Measurements from ENCODE around the gene ATP6AP2.
"Not testable (repeated sequence)": the region's sequence is repeated elsewhere in the genome, so short reads cannot be mapped to it uniquely, and the experiment has no call there.

The ATP6AP2 gene

DNA sequence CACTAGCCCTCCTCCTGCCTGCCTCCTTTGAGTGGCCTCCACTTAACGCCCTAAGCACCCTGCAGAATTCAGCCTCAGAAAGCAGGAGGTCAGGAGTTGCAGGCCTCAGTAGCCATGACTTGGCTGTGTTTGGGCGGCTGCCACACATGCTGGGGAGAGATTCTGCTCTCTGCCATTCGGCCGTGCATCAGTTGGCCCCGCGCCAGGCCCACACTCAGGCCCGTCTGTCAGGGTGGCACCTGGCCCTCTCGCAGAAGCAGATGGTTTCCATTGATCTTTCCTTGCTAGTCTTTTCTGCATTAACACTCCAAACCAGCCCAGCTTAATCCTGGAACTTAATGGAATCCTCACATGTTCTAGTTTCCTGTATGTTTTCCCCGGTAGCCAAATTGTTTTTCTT, 30.7 kb upstream of the ATP6AP2 start:
- Histone ChIP-seq H3K4me3 (ENCODE audit: low read length) (no peak overlapping the region), H3K4me1 (ENCODE audit: control insufficient read depth, low read depth, low read length) (no peaks in the 10 kb centered on the region), H3K9ac (ENCODE audit: low read length) (no peak overlapping the region), H3K27ac (ENCODE audit: low read length) (no peak overlapping the region), H3K9me3 (ENCODE audit: control insufficient read depth, low read depth, low read length) (no peaks in the 10 kb centered on the region), H3K36me3 (ENCODE audit: control insufficient read depth, low read depth, low read length) (no peaks in the 10 kb centered on the region), H3K27me3 (ENCODE audit: control insufficient read depth, insufficient read depth, low read length) (no peaks in the 10 kb centered on the region)

GRCh38 chrX:40552768-40553167, 28.0 kb upstream of the ATP6AP2 start:
- H3K9ac ChIP-seq (ENCODE audit: low read length): no peak overlapping the region
- no peak overlapping the region for H3K4me3 ChIP-seq (ENCODE audit: low read length)
- H3K36me3 ChIP-seq (ENCODE audit: control insufficient read depth, low read depth, low read length): no peaks in the 10 kb centered on the region
- H3K4me1 ChIP-seq (ENCODE audit: control insufficient read depth, low read depth, low read length): no peaks in the 10 kb centered on the region
- H3K27ac ChIP-seq (ENCODE audit: low read length): no peak overlapping the region
- H3K27me3 ChIP-seq (ENCODE audit: control insufficient read depth, insufficient read depth, low read length): no peaks in the 10 kb centered on the region
- no peaks in the 10 kb centered on the region for H3K9me3 ChIP-seq (ENCODE audit: control insufficient read depth, low read depth, low read length)

GRCh38 chrX:40558590-40558989, 22.2 kb upstream of the ATP6AP2 start:
- Histone ChIP-seq H3K36me3 (ENCODE audit: control insufficient read depth, low read depth, low read length) (no peaks in the 10 kb centered on the region), H3K4me3 (ENCODE audit: low read length) (no peak overlapping the region), H3K9ac (ENCODE audit: low read length) (no peak overlapping the region), H3K9me3 (ENCODE audit: control insufficient read depth, low read depth, low read length) (no peaks in the 10 kb centered on the region), H3K27me3 (ENCODE audit: control insufficient read depth, insufficient read depth, low read length) (no peaks in the 10 kb centered on the region), H3K4me1 (ENCODE audit: control insufficient read depth, low read depth, low read length) (no peaks in the 10 kb centered on the region), H3K27ac (ENCODE audit: low read length) (no peak overlapping the region)

DNA sequence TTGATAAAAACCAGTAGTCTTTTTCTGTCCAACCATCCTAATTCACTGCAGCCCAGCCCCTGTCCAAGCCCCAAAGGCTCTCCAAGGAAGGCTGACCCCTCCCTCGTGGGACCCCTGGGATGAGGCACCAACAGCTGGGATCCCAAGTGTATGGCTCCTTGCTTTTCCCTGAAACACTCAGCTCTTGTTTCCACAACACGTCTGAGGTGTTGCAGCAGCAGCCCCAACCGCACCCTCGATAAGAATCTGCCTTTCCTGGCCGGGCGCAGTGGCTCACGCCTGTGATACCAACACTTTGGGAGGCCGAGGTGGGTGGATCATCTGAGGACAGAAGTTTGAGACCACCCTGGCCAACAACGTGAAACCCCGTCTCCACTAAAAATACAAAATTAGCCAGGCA, 17.0 kb upstream of the ATP6AP2 start:
- Histone ChIP-seq H3K27me3 (ENCODE audit: control insufficient read depth, insufficient read depth, low read length) (no peaks in the 10 kb centered on the region), H3K9ac (ENCODE audit: low read length) (no peak overlapping the region)

GRCh38 chrX:40564447-40564846, 16.3 kb upstream of the ATP6AP2 start:
- Histone ChIP-seq H3K9me3 (ENCODE audit: control insufficient read depth, low read depth, low read length) (no peaks in the 10 kb centered on the region), H3K27me3 (ENCODE audit: control insufficient read depth, insufficient read depth, low read length) (no peaks in the 10 kb centered on the region), H3K4me1 (ENCODE audit: control insufficient read depth, low read depth, low read length) (no peaks in the 10 kb centered on the region), H3K27ac (ENCODE audit: low read length) (no peak overlapping the region), H3K36me3 (ENCODE audit: control insufficient read depth, low read depth, low read length) (no peaks in the 10 kb centered on the region), H3K9ac (ENCODE audit: low read length) (no peak overlapping the region), H3K4me3 (ENCODE audit: low read length) (no peak overlapping the region)

More for the DNA sequence above, 17.0 kb upstream of the ATP6AP2 start:
- Histone ChIP-seq H3K4me1 (ENCODE audit: control insufficient read depth, low read depth, low read length) (no peaks in the 10 kb centered on the region), H3K27ac (ENCODE audit: low read length) (no peak overlapping the region), H3K4me3 (ENCODE audit: low read length) (no peak overlapping the region), H3K9me3 (ENCODE audit: control insufficient read depth, low read depth, low read length) (no peaks in the 10 kb centered on the region), H3K36me3 (ENCODE audit: control insufficient read depth, low read depth, low read length) (no peaks in the 10 kb centered on the region)

GRCh38 chrX:40570346-40571093, 10.2 kb upstream of the ATP6AP2 start:
- no peak overlapping the region for H3K27ac ChIP-seq (ENCODE audit: low read length)
- no peak overlapping the region for H3K4me3 ChIP-seq (ENCODE audit: low read length)

DNA sequence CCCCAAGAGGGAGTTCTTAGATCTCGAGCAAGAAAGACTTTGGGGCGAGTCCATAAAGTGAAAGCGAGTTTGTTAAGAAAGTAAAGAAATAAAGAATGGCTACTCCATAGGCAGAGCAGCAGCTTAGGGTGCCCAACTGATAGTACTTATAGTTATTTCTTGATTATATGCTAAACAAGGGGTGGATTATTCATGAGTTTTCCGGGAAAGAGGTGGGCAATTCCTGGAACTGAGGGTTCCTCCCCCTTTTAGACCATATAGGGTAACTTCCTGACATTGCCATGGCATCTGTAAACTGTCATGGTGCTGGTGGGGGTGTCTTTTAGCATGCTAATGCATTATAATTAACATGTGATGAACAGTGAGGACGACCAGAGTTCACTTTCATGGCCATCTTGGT, 9.6 kb upstream of the ATP6AP2 start:
- H3K27me3 ChIP-seq (ENCODE audit: control insufficient read depth, insufficient read depth, low read length); H3K4me3 ChIP-seq (ENCODE audit: low read length); H3K9ac ChIP-seq (ENCODE audit: low read length); H3K36me3 ChIP-seq (ENCODE audit: control insufficient read depth, low read depth, low read length); H3K27ac ChIP-seq (ENCODE audit: low read length); H3K4me1 ChIP-seq (ENCODE audit: control insufficient read depth, low read depth, low read length); H3K9me3 ChIP-seq (ENCODE audit: control insufficient read depth, low read depth, low read length): not testable (repeated sequence)

More at GRCh38 chrX:40570346-40571093, 10.2 kb upstream of the ATP6AP2 start:
- Histone ChIP-seq H3K4me1 (ENCODE audit: control insufficient read depth, low read depth, low read length) (no peaks in the 10 kb centered on the region), H3K9ac (ENCODE audit: low read length) (no peak overlapping the region), H3K36me3 (ENCODE audit: control insufficient read depth, low read depth, low read length) (no peaks in the 10 kb centered on the region), H3K9me3 (ENCODE audit: control insufficient read depth, low read depth, low read length) (no peaks in the 10 kb centered on the region), H3K27me3 (ENCODE audit: control insufficient read depth, insufficient read depth, low read length) (no peaks in the 10 kb centered on the region)

- H3K4me1 ChIP-seq (ENCODE audit: control insufficient read depth, low read depth, low read length): no peaks in the 10 kb centered on the region
- no peaks in the 10 kb centered on the region for H3K9me3 ChIP-seq (ENCODE audit: control insufficient read depth, low read depth, low read length)
- no peak overlapping the region for H3K9ac ChIP-seq (ENCODE audit: low read length)
- no peak overlapping the region for H3K4me3 ChIP-seq (ENCODE audit: low read length)
- no peaks in the 10 kb centered on the region for H3K36me3 ChIP-seq (ENCODE audit: control insufficient read depth, low read depth, low read length)
- no peak overlapping the region for H3K27ac ChIP-seq (ENCODE audit: low read length)
- H3K27me3 ChIP-seq (ENCODE audit: control insufficient read depth, insufficient read depth, low read length): no peaks in the 10 kb centered on the region
Observed at GRCh38 chrX:40571600-40571999, 9.2 kb upstream of the ATP6AP2 start.

GRCh38 chrX:40573763-40574162, 7.0 kb upstream of the ATP6AP2 start:
- Histone ChIP-seq H3K9ac (ENCODE audit: low read length) (no peak overlapping the region), H3K9me3 (ENCODE audit: control insufficient read depth, low read depth, low read length) (no peaks in the 10 kb centered on the region), H3K27ac (ENCODE audit: low read length) (no peak overlapping the region), H3K36me3 (ENCODE audit: control insufficient read depth, low read depth, low read length) (no peaks in the 10 kb centered on the region), H3K27me3 (ENCODE audit: control insufficient read depth, insufficient read depth, low read length) (no peaks in the 10 kb centered on the region), H3K4me1 (ENCODE audit: control insufficient read depth, low read depth, low read length) (no peaks in the 10 kb centered on the region), H3K4me3 (ENCODE audit: low read length) (no peak overlapping the region)

- H3K9ac ChIP-seq (ENCODE audit: low read length); H3K4me1 ChIP-seq (ENCODE audit: control insufficient read depth, low read depth, low read length); H3K4me3 ChIP-seq (ENCODE audit: low read length); H3K27me3 ChIP-seq (ENCODE audit: control insufficient read depth, insufficient read depth, low read length); H3K9me3 ChIP-seq (ENCODE audit: control insufficient read depth, low read depth, low read length); H3K36me3 ChIP-seq (ENCODE audit: control insufficient read depth, low read depth, low read length); H3K27ac ChIP-seq (ENCODE audit: low read length): not testable (repeated sequence)
Observed at GRCh38 chrX:40575411-40575810, 5.4 kb upstream of the ATP6AP2 start.

GRCh38 chrX:40576291-40576690, 4.5 kb upstream of the ATP6AP2 start:
- H3K4me1 ChIP-seq (ENCODE audit: control insufficient read depth, low read depth, low read length): no peaks in the 10 kb centered on the region
- no peak overlapping the region for H3K4me3 ChIP-seq (ENCODE audit: low read length)
- no peaks in the 10 kb centered on the region for H3K36me3 ChIP-seq (ENCODE audit: control insufficient read depth, low read depth, low read length)
- H3K27ac ChIP-seq (ENCODE audit: low read length): no peak overlapping the region
- no peaks in the 10 kb centered on the region for H3K9me3 ChIP-seq (ENCODE audit: control insufficient read depth, low read depth, low read length)
- no peak overlapping the region for H3K9ac ChIP-seq (ENCODE audit: low read length)
- H3K27me3 ChIP-seq (ENCODE audit: control insufficient read depth, insufficient read depth, low read length): no peaks in the 10 kb centered on the region

DNA sequence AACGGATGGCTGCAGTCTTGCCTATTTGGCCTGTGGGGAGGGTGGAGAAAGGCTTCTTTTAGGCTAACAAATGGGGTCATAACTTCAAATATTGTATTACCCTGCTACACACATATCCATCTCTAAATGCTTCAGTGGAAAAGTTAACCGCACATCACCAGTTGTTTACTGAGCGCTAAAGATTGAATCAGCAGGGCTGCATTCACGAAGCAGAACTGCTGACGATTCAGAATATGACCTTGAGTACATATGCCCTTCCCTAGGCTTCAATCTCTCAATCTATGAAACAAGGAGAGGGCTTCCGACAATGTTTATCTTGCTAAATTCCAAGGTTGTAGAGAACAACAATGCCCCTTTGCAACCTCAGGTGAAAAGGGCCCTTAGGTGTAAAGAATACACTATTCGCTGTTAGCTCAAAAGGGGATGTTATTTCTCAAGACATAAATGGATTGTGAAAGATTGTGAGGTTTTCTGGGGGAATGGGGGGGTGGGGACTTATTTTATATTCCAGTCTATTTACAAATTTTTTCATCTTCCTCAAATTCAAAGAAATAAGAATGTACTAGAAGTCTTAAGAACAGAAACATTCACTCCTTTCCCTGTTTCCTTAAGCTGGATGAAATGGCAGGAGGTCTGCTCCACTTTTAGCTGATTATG, 2.6 kb upstream of the ATP6AP2 start:
- Histone ChIP-seq H3K9me3 (ENCODE audit: control insufficient read depth, low read depth, low read length) (no peaks in the 10 kb centered on the region), H3K36me3 (ENCODE audit: control insufficient read depth, low read depth, low read length) (no peaks in the 10 kb centered on the region), H3K4me3 (ENCODE audit: low read length) (no peak overlapping the region), H3K27ac (ENCODE audit: low read length) (no peak overlapping the region), H3K9ac (ENCODE audit: low read length) (no peak overlapping the region), H3K4me1 (ENCODE audit: control insufficient read depth, low read depth, low read length) (peaks cover 3% of the 10 kb centered on the region), H3K27me3 (ENCODE audit: control insufficient read depth, insufficient read depth, low read length) (no peaks in the 10 kb centered on the region)

Data from iPS-18a (cell line).